ENCODE results near the gene REC8.

- TF ChIP-seq CTCF (IDR thresholded peaks at IDR 0.05) (no peak), POLR2A (IDR thresholded peaks at IDR 0.05) (no peak)
Measured at GRCh38 chr14:24167469-24168114, 4.3 kb upstream of the REC8 start.
